ENCODE data around the gene YTHDF2. TPM values are rescaled to one million over a fixed set of nuclear protein-coding genes. Genes with fewer than 3 reads are reported as not detected.

The YTHDF2 gene
- polyA plus RNA-seq, 3 donors = 20.7 to 81.6 (median 74.2) TPM

- no peak overlapping the region for H3K4me3 ChIP-seq (replicated peaks in 1 of 3; ENCODE audit: low read depth in 2 of 3, low read length in 3 of 3)
- no peak for DNase-seq
- Mint-ChIP-seq H3K4me3 (peak overlapping the region in 1 of 2 donors; percentile 77), H3K4me1 (peaks cover 5% of the 10 kb centered on the region), H3K27me3 (ENCODE audit: low read depth in 3 of 3) (peaks cover 53 to 67% (median 61%) of the 10 kb centered on the region in 3 donors), H3K9me3 (peaks cover 0 to 7% (median 1%) of the 10 kb centered on the region in 7 donors), H3K36me3 (no peaks in the 10 kb centered on the region), H3K27ac (no peak overlapping the region)
- H3K27ac ChIP-seq (ENCODE audit: low read depth in 1 of 2, low read length in 2 of 2) = no peak overlapping the region
- no peaks in the 10 kb centered on the region for H3K9me3 ChIP-seq (replicated peaks in 1 of 2; ENCODE audit: control insufficient read depth in 1 of 2, insufficient read depth in 1 of 2, low read length in 2 of 2)
- intact Hi-C loops (cut with micrococcal nuclease) = no loop called here
- H3K9ac ChIP-seq (ENCODE audit: insufficient read depth, low read length, poor library complexity, severe bottlenecking) = no peak overlapping the region
- TF ChIP-seq CTCF (IDR thresholded peaks at IDR 0.05) = no peak
- no peak overlapping the region for H2AFZ ChIP-seq (ENCODE audit: insufficient read depth, low read depth, low read length, poor library complexity, severe bottlenecking)
- H4K20me1 ChIP-seq (ENCODE audit: insufficient read depth, low read length) = no peaks in the 10 kb centered on the region
- no peaks in the 10 kb centered on the region for H3K36me3 ChIP-seq (replicated peaks in 1 of 2; ENCODE audit: control insufficient read depth in 1 of 2, insufficient read depth in 2 of 2, low read length in 2 of 2)
- no peaks in the 10 kb centered on the region for H3K79me2 ChIP-seq (ENCODE audit: insufficient read depth, low read length)
- peaks cover 37 to 53% of the 10 kb centered on the region in 2 donors for H3K27me3 ChIP-seq (ENCODE audit: control insufficient read depth in 2 of 2, insufficient read depth in 2 of 2, low read length in 2 of 2)
- H3K4me2 ChIP-seq (replicated peaks; ENCODE audit: extremely low read depth, low read length, poor library complexity, severe bottlenecking) = no peak overlapping the region
- H3K4me1 ChIP-seq (ENCODE audit: control insufficient read depth in 1 of 2, insufficient read depth in 2 of 2, low read length in 2 of 2) = no peaks in the 10 kb centered on the region
- WGBS (ENCODE audit: insufficient coverage) = 33% methylated on average over 3 of the region's 9 CpGs
Measured at GRCh38 chr1:28811369-28811765, 74.6 kb downstream of the YTHDF2 start.

- no peaks in the 10 kb centered on the region for H3K4me1 ChIP-seq (ENCODE audit: control insufficient read depth in 1 of 2, insufficient read depth in 2 of 2, low read length in 2 of 2)
- no peak within 1 kb of the TSS for H3K9ac ChIP-seq (ENCODE audit: insufficient read depth, low read length, poor library complexity, severe bottlenecking)
- no peak within 1 kb of the TSS for H3K4me2 ChIP-seq (replicated peaks; ENCODE audit: extremely low read depth, low read length, poor library complexity, severe bottlenecking)
- TF ChIP-seq CTCF (IDR thresholded peaks at IDR 0.05) = no peak
- 2% methylated on average over 106 of the region's 108 CpGs for WGBS (ENCODE audit: insufficient coverage)
- no peak within 1 kb of the TSS for H3K4me3 ChIP-seq (replicated peaks in 1 of 3; ENCODE audit: low read depth in 2 of 3, low read length in 3 of 3)
- no peak for DNase-seq
- Mint-ChIP-seq H3K27me3 (ENCODE audit: low read depth in 3 of 3) (peaks cover 51 to 72% (median 63%) of the 10 kb centered on the region in 3 donors), H3K4me3 (peak within 1 kb of the TSS in 1 of 2 donors; percentile 84), H3K36me3 (no peaks in the 10 kb centered on the region), H3K27ac (no peak within 1 kb of the TSS), H3K4me1 (peaks cover 5% of the 10 kb centered on the region), H3K9me3 (peaks cover 0 to 7% (median 1%) of the 10 kb centered on the region in 7 donors)
- no peaks in the 10 kb centered on the region for H4K20me1 ChIP-seq (ENCODE audit: insufficient read depth, low read length)
- no peaks in the 10 kb centered on the region for H3K36me3 ChIP-seq (replicated peaks in 1 of 2; ENCODE audit: control insufficient read depth in 1 of 2, insufficient read depth in 2 of 2, low read length in 2 of 2)
- H3K9me3 ChIP-seq (replicated peaks in 1 of 2; ENCODE audit: control insufficient read depth in 1 of 2, insufficient read depth in 1 of 2, low read length in 2 of 2) = no peaks in the 10 kb centered on the region
- H3K27me3 ChIP-seq (ENCODE audit: control insufficient read depth in 2 of 2, insufficient read depth in 2 of 2, low read length in 2 of 2) = peaks cover 37 to 53% of the 10 kb centered on the region in 2 donors
- intact Hi-C loops (cut with micrococcal nuclease) = no loop called here
- H3K27ac ChIP-seq (ENCODE audit: low read depth in 1 of 2, low read length in 2 of 2) = no peak within 1 kb of the TSS
- no peak within 1 kb of the TSS for H2AFZ ChIP-seq (ENCODE audit: insufficient read depth, low read depth, low read length, poor library complexity, severe bottlenecking)
- no peaks in the 10 kb centered on the region for H3K79me2 ChIP-seq (ENCODE audit: insufficient read depth, low read length)
Measured at GRCh38 chr1:28811766-28812668, 75.3 kb downstream of the YTHDF2 start, which contains the start of gene OPRD1. OPRD1 (plus strand) TSS chr1:28812170; CDS start chr1:28812384, 214 bp downstream.

Measured in CD14-positive monocyte (primary cell).